GM12878 (cell line): ENCODE data around the gene PMF1. TPM values are rescaled to one million over a fixed set of nuclear protein-coding genes. Genes with fewer than 3 reads are reported as not detected.
A peak's percentile ranks its signal among the peaks of the same experiment; 100 is the strongest.

ENCODE experiments used
- BRCA1 ChIP-seq: IDR thresholded peaks from 2 replicates; pipeline ENCODE4 v1.6.1; 2011; ENCODE audit warnings: low read depth, low read length, improper control_type of control experiment
- CEBPB ChIP-seq, 2 experiments: fragments of 150-350 bp in 1 of 2; IDR thresholded peaks; 2 replicates each; pipeline ENCODE4 v1.6.1; 2012 to 2014; ENCODE audit warnings: low read depth in 2 of 2, low read length in 2 of 2, borderline replicate concordance in 1 of 2, inconsistent platforms in 1 of 2
- DPF2 ChIP-seq: fragments of 450-650 bp; IDR thresholded peaks from 2 replicates; pipeline ENCODE4 v1.6.1; 2017; ENCODE audit warnings: mild to moderate bottlenecking
- MAX ChIP-seq: IDR thresholded peaks from 2 replicates; pipeline ENCODE4 v1.6.1; 2012; ENCODE audit warnings: low read depth, low read length, improper control_type of control experiment
- NRF1 ChIP-seq: conservative IDR thresholded peaks from 2 replicates; pipeline ENCODE4 v1.6.1; 2011; ENCODE audit warnings: mild to moderate bottlenecking, low read depth, low read length, improper control_type of control experiment
- PML ChIP-seq: IDR thresholded peaks from 2 replicates; pipeline ENCODE4 v1.6.1; 2012; ENCODE audit warnings: low read length, inconsistent platforms
- REST ChIP-seq: IDR thresholded peaks from 2 replicates; pipeline ENCODE4 v1.6.1; 2012; ENCODE audit warnings: mild to moderate bottlenecking, low read depth, low read length
- ZNF207 ChIP-seq: fragments of 450-650 bp; IDR thresholded peaks from 2 replicates; pipeline ENCODE4 v1.6.1; 2014; ENCODE audit warnings: antibody characterized with exemption, mild to moderate bottlenecking, borderline replicate concordance
- ZZZ3 ChIP-seq: IDR thresholded peaks from 2 replicates; pipeline ENCODE4 v1.6.1; 2011; ENCODE audit warnings: low read depth; ENCODE audit not compliant: control insufficient read depth, insufficient read length
- polyA plus RNA-seq, 11 experiments: library from polyadenylated mRNA; depleted of rRNA in 4 of 11; unstranded in 6 of 11; stranded (reverse) in 5 of 11; fragments of >200 nt; fragmentation: Nextera tagmentation in 4 of 11; fragmentation: Illumina TruSeq in 1 of 11; extraction: Ambion mirVana in 4 of 11; extraction: Trizol in 1 of 11; gene quantifications; 1 replicate in 1 of 11; 2 replicates in 10 of 11; pipeline versions ENCODE4 v1.2.1 to v1.2.3, GENCODE V29; 2011 to 2016; ENCODE audit warnings: inconsistent platforms in 2 of 11, missing spikeins in 2 of 11, low read depth in 1 of 11
- total RNA-seq, 4 experiments: library from RNA; depleted of rRNA in 3 of 4; stranded (reverse); fragments of >200 nt in 3 of 4; fragmentation: Illumina TruSeq in 1 of 4; extraction: Trizol in 1 of 4; gene quantifications; 2 replicates each; pipeline versions ENCODE4 v1.2.1 to v1.2.3, GENCODE V29; 2013 to 2021

The PMF1 gene
- total and polyA plus RNA-seq, 10 of the 15 experiments (the other 5 are each of a cell fraction or from before 2014, with no cell fraction given): 6.7 to 105 (median 67.3) TPM

GRCh38 chr1:156245451-156246232, 32.8 kb downstream of the PMF1 start (continued):
- TF ChIP-seq ZNF207 (no peak), REST (no peak), BRCA1 (no peak), CEBPB (IDR thresholded peaks at IDR 0.05; ENCODE audit: borderline replicate concordance in 1 of 2, low read depth in 2 of 2, low read length in 2 of 2) (no peak), DPF2 (peak; percentile 40; the same call in 1 of the 2 replicates), ZZZ3 (no peak), MAX (peak; percentile 84), PML (no peak), NRF1 (no peak)
